ENCODE results near the gene MGMT. TPM values are rescaled to one million over a fixed set of nuclear protein-coding genes. Genes with fewer than 3 reads are reported as not detected.

The MGMT gene
- polyA plus RNA-seq, 1 donor from 2014 or later = 0.94 TPM

GRCh38 chr10:129658376-129659072, 191.5 kb downstream of the MGMT start:
- Histone ChIP-seq H3K9ac (ENCODE audit: low read length) (no peak overlapping the region), H3K27ac (ENCODE audit: low read length) (no peak overlapping the region), H4K20me1 (ENCODE audit: insufficient read depth) (no peaks in the 10 kb centered on the region), H3K4me2 (ENCODE audit: low read length) (no peak overlapping the region), H3F3A (ENCODE audit: insufficient read depth, low read length, poor library complexity, severe bottlenecking) (no peaks in the 10 kb centered on the region), H3K4me3 (ENCODE audit: low read length) (no peak overlapping the region), H3K36me3 (ENCODE audit: insufficient read depth, low read length) (no peaks in the 10 kb centered on the region), H3K9me2 (ENCODE audit: insufficient read depth, low read length) (no peaks in the 10 kb centered on the region), H3K27me3 (ENCODE audit: insufficient read depth, low read depth, low read length) (no peaks in the 10 kb centered on the region), H3K9me3 (ENCODE audit: low read length) (no peaks in the 10 kb centered on the region), H2AFZ (ENCODE audit: low read depth, low read length) (no peak overlapping the region), H3K79me2 (replicated peaks; ENCODE audit: insufficient read depth, low read length) (no peaks in the 10 kb centered on the region)
- TF ChIP-seq MXI1 (conservative IDR thresholded peaks at IDR 0.05; ENCODE audit: poor library complexity, severe bottlenecking) (no peak), REST (IDR thresholded peaks at IDR 0.05; ENCODE audit: borderline replicate concordance) (no peak), TAF1 (IDR thresholded peaks at IDR 0.05; ENCODE audit: low read depth) (no peak), RAD21 (conservative IDR thresholded peaks at IDR 0.05) (no peak), POLR2AphosphoS5 (IDR thresholded peaks at IDR 0.05) (no peak), SMC3 (conservative IDR thresholded peaks at IDR 0.05; ENCODE audit: poor library complexity) (no peak), EP300 (conservative IDR thresholded peaks at IDR 0.05; ENCODE audit: poor library complexity, severe bottlenecking) (no peak), CTCF (IDR thresholded peaks at IDR 0.05; ENCODE audit: poor library complexity, severe bottlenecking) (no peak), EZH2 (IDR thresholded peaks at IDR 0.05; ENCODE audit: borderline replicate concordance, insufficient read depth, low read length, poor library complexity, severe bottlenecking) (no peak)

GRCh38 chr10:129659508-129660268, 192.6 kb downstream of the MGMT start:
- Histone ChIP-seq H2AFZ (ENCODE audit: low read depth, low read length) (no peak overlapping the region), H3K9me3 (ENCODE audit: low read length) (peaks cover 4% of the 10 kb centered on the region), H3K36me3 (ENCODE audit: insufficient read depth, low read length) (no peaks in the 10 kb centered on the region), H3F3A (ENCODE audit: insufficient read depth, low read length, poor library complexity, severe bottlenecking) (no peaks in the 10 kb centered on the region), H3K27me3 (ENCODE audit: insufficient read depth, low read depth, low read length) (no peaks in the 10 kb centered on the region), H3K9ac (ENCODE audit: low read length) (no peak overlapping the region), H3K27ac (ENCODE audit: low read length) (no peak overlapping the region), H3K4me2 (ENCODE audit: low read length) (no peak overlapping the region), H3K4me3 (ENCODE audit: low read length) (no peak overlapping the region), H3K9me2 (ENCODE audit: insufficient read depth, low read length) (no peaks in the 10 kb centered on the region), H4K20me1 (ENCODE audit: insufficient read depth) (no peaks in the 10 kb centered on the region), H3K79me2 (replicated peaks; ENCODE audit: insufficient read depth, low read length) (no peaks in the 10 kb centered on the region)
- TF ChIP-seq MXI1 (conservative IDR thresholded peaks at IDR 0.05; ENCODE audit: poor library complexity, severe bottlenecking) = no peak
- TF ChIP-seq RAD21 (conservative IDR thresholded peaks at IDR 0.05) = no peak
- TF ChIP-seq TAF1 (IDR thresholded peaks at IDR 0.05; ENCODE audit: low read depth) = no peak

Data from neural cell (in vitro differentiated cells).